HG03575 (cell line): ENCODE measurements around the gene IP6K3.

ENCODE experiments used
- ATAC-seq: cut with Tn5 transposase; IDR thresholded peaks from one replicate; pipeline ENCODE4 v1.9.1; 2021; ENCODE audit not compliant: unreplicated experiment, insufficient number of reproducible peaks, low FRiP score; ENCODE audit errors: extremely low read depth

Gene IP6K3

DNA sequence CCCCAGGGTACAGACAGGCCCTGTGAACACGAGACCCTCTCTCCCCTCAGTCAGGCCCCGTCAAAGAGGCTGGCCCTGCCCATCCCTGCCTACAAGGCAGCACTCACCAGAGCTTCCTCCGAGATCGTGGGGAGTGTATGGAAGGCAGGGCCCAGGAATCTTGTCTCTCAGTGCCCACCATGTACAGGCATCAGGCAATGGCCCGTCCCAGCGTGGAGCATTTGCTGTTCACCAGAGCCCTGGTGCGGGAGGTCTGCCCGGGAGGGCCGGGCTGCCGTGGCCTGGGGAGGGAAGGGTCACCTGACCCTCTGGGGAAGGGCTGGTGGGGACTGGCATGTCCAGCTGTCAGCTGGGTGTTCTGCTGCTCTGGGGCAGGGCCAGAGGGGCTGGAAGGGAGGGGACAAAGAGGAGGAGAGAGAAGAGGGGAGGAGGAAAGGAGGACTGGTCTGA, at the start of gene IP6K3:
Gene IP6K3, minus strand, starts transcription at position 255 of the 450 bp plus-strand sequence. CDS start 11,429 bp downstream, outside the sequence.
- ATAC-seq = no peak

DNA sequence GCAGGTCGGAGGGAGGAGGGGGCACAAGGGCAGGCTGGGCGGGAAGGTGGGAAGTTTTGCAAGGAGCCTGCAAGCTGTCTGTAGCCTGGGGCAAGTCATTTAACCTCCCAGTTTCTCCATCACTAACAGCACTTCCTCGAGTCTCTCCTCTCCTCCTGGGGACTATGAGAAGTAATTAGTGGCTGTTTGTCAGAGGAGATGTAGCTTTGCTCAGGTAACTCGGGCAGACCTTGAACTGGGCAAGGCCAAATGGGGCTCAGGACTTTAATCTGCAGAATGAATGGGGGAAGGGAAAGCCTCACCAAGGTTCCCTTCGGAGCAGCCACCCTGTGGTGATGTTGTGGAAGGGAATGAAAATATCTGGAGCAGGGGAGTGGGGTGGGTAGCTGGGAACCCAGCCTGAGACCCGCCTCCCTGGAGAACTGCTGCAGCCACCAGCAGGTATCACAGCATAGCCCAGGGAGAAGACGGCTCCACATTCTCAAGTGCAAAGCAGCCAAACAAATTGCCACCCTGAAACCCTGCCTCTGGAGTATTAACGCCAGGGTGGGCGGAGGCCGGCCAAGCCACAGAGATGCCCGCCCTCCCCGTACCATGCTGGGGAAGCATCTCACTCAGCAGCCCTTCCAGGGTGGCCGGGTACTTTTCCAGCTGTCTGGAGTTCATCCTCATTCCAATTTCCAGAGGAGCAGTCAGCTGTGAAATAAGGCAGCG, 48.4 kb upstream of the IP6K3 start:
- no peak for ATAC-seq

GRCh38 chr6:33792981-33793380, 46.3 kb upstream of the IP6K3 start:
- ATAC-seq = no peak

DNA sequence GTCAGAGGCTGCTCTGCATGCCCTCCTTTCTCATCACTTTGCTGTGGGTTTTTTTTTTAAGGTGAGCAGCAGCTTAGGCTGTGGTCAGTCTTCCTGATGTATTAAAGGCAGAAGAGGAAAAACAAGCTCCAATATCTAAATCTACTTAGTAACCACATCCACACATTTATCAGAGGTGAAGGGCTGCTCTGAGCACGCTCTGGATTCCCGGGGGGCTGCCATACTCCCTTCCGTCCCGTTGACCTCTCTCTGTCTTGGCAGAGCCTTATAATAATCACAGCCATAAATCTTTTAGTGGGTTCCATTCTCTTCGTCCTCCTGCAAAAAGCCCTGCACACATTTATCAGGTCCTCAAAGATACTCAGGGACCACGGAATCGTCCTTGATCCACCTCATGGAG, 44.9 kb upstream of the IP6K3 start:
- ATAC-seq = no peak

GRCh38 chr6:33790910-33791309, 44.2 kb upstream of the IP6K3 start:
- ATAC-seq = no peak

DNA sequence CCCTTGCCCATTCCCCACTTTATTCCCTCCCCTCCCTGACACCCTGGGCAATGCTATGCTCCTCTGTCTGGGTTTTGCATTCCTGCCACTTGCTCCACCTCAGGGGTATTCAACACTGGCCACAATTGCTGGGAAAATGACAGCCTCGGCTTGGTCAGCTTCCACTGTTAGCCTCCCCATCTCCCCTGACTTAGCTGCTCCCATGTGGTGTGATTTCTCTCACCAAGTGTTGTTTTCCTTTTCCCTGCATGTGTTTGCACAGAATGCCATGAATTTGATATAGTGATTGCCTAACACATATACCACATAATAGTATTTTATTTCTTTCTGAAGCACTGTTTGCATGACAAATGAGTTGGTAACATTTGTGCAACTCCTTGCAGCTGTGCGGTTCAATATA, 43.7 kb upstream of the IP6K3 start:
- no peak for ATAC-seq

DNA sequence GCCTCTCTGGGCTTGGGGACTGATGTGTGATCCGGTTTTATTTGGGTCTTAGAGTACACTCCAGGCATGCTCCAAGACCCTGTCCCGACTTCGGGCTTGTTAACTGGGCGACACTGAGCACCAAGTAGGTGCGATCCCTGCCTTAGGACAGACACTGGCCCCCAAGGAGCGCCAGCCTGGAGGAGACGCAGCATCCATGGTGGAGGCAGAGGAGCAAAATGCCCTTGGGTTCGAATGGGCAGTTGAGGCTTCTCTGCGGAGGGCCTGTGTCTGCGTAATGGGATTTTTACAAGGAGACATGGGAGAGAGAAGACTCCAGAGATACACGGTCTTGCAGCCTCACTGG, 42.8 kb upstream of the IP6K3 start:
- ATAC-seq = no peak

DNA sequence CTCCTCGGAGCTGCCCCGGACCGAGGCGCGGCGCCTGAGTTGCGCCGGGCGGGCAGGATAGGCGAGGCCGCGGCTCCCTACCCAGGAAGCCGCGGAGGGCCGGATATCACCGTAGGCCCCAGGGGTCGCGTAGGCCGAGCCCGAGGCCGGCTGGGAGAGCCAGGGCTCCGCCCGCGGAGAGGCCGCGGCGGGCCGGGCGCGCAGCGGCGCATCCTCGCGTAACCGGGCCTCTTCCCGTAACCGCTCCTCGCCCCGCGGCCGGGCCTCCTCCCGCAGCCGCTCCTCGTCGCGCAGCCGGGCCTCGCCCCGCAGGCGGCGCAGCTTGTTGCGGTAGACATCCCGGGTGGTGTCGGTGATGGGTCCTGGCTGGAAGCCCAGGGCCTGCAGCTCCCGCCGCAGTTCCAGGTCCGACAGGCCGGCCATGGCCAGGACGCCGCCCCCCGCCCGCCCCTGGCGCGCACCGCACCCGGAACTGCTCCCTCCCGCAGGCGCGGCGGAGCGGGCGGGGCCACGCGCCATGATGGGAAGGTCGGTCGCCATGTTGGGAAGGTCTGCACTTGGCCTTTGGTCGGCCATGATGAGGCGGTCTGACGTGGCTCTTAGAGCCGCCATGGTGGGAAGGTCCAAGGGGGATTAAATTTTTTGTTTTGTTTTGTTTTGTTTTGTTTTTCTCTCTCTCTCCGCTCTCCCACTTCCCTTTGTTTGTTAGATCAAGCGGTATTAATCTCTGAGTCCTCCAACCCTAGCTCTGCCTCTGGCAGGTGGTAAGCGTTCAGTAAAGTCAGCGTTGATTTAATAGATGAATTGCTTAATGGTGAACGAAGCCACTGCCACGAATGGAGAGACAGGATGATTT, 42.2 kb upstream of the IP6K3 start, which contains the start of gene LEMD2:
Gene LEMD2, minus strand, starts transcription at position 437 of the 856 bp plus-strand sequence. Its CDS starts 14 bp downstream, at position 423.
- no peak for ATAC-seq

- ATAC-seq = no peak
Observed at GRCh38 chr6:33787954-33788693, 41.4 kb upstream of the IP6K3 start.

- no peak for ATAC-seq
Observed at GRCh38 chr6:33787346-33787953, 40.7 kb upstream of the IP6K3 start.

DNA sequence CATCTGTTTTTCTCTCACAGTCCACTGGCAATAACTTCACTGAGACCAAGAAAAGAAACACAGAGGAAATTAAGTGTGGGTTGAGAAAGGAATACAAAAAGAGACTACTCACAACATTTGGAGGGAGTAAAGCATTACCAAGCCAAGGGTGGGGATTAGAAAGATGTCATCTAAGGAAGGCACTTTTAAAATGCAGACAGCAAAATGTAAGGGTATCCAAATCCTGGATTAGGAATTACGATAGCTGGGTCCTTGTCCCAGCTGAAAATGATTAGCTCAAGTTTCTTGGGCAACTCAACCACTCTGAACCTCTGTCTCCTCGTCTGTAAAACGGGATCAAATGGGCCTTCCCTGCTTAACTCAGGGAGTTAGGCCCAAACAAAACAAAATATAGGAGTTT, 40.0 kb upstream of the IP6K3 start:
- no peak for ATAC-seq

DNA sequence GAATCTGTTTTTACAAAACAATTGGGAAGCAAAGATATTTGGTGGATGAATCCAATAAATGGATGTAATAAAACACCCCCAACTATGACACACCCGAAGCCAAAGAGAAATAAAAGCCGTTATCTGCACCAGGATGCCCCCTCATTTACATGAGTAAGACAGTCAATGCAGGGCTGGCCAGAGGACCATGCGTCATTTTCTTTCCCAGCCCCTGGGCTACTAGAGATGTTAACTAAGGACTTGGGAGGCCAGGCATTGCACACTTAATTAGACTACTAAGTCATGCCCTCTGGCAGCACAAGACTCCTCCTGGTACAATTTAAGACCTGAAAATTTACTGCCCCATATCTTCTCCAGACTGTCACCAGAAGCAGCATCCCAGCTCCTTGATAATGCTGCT, 39.1 kb upstream of the IP6K3 start:
- no peak for ATAC-seq

DNA sequence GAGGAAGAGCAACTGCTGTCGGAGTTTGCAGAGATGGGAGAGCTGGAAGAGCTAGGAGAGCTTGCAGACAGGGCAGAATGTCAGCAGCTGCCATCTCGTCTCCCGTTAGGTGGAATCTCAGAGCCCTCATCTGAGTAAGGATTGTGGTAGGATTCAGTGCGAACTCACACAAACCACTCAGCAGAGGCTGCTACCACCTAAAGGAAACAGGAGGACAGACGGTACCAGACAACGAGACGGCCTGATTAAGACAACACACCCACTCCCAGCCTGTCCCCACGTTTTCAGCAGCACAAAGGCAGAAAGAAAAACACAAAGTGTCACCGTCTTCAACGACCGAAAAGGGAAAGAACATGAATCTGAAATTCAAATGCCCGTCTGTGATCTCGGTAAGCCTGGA, 38.1 kb upstream of the IP6K3 start:
- no peak for ATAC-seq

DNA sequence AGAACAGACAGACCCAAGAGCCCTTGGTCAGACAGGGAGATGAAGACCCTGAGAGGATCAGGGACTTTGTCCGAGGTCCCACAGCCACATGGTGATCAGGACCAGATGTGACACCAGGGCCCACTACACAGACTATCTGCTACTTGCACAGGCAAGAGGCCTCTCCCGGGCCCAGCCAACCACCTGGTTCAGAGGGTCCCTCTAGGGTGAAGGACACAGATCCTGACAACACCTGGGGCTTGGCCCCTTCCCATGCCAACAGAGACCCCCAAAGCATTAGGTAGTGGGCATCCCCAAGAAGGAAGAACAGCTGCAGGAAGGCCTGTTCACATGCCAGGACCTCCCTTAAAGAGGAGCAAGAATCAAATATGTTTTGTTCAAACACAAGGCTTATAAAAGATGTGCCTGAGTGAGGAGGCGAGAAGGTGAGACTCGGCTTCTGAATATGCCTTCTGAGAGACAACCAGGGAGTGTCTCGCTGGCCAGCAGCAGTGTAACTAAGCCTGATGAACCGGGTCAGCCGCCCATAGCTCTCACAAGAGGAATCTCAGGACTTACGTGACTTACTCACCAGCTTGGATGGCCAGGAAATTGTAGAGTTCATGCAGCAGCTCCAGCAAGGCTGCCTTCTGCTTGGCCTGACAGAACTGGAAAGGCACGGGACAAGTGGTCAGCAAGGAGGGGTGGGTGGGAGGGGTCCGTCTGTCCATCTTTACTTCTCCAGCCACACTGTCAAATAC, 37.2 kb upstream of the IP6K3 start:
- no peak for ATAC-seq

- no peak for ATAC-seq
Observed at GRCh38 chr6:33782561-33782960, 35.9 kb upstream of the IP6K3 start.

- no peak for ATAC-seq
Observed at GRCh38 chr6:33781131-33781975, 34.6 kb upstream of the IP6K3 start.

GRCh38 chr6:33779895-33780294, 33.2 kb upstream of the IP6K3 start:
- no peak for ATAC-seq

DNA sequence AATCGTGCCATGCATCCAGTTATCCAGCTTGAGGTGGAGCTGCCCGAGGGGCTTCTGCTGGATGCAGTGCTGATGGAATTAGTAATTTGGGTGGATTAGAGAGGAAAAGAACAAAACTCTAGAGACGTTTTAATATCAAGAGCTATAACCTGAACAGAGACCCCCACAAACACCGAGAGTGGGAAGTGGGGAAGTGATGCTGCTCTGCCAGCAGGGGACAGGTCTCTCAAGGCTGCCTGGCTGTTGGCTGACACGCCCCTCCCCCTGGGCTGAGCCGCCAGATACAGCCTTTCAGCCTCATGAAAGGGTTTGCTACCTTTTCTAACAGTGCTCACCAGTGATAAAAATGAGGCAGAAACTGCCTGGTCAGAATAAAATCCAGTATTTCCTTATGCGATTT, 32.6 kb upstream of the IP6K3 start:
- no peak for ATAC-seq
